K562 (cell line): Measurements from ENCODE around the gene ULBP2. TPM values are rescaled to one million over a fixed set of nuclear protein-coding genes. Genes with fewer than 3 reads are reported as not detected.

Source experiments
- AFF4 ChIP-seq: sonication (generic); formaldehyde crosslinking; IDR thresholded peaks from 2 replicates; pipeline ENCODE4 v1.8.0; 2023; ENCODE audit warnings: mild to moderate bottlenecking, missing genetic modification reagents
- DPF2 ChIP-seq: fragments of 450-650 bp; IDR thresholded peaks from 2 replicates; pipeline ENCODE4 v1.6.1; 2016
- NCOA6 ChIP-seq: fragments of 450-650 bp; IDR thresholded peaks from 2 replicates; pipeline ENCODE4 v1.6.1; 2017; ENCODE audit warnings: mild to moderate bottlenecking
- POU5F1 ChIP-seq: fragments of 150-350 bp; IDR thresholded peaks from 2 replicates; pipeline ENCODE4 v1.6.1; 2014; ENCODE audit warnings: borderline replicate concordance, low read length, low read depth, mild to moderate bottlenecking; ENCODE audit not compliant: partially characterized antibody
- SMARCB1 ChIP-seq: IDR thresholded peaks from 2 replicates; pipeline ENCODE4 v1.6.1; 2011; ENCODE audit warnings: improper control_type of control experiment, low read depth; ENCODE audit not compliant: insufficient read length
- SREBF1 ChIP-seq: fragments of 150-350 bp; IDR thresholded peaks from 2 replicates; pipeline ENCODE4 v1.6.1; 2014; ENCODE audit warnings: antibody characterized with exemption, low read depth, low read length, borderline replicate concordance
- SRSF3 ChIP-seq: fragments of 200-400 bp; formaldehyde crosslinking; IDR thresholded peaks from 2 replicates; pipeline ENCODE4 v1.6.1; 2016; ENCODE audit warnings: mild to moderate bottlenecking, low read length, moderate library complexity; ENCODE audit not compliant: insufficient read depth
- SRSF7 ChIP-seq: fragments of 200-400 bp; formaldehyde crosslinking; optimal IDR thresholded peaks from 2 replicates; pipeline ENCODE3; 2017; ENCODE audit warnings: mild to moderate bottlenecking, low read depth, low read length
- TAF15 ChIP-seq: fragments of 200-400 bp; formaldehyde crosslinking; IDR thresholded peaks from 2 replicates; pipeline ENCODE4 v1.6.1; 2017; ENCODE audit warnings: mild to moderate bottlenecking, low read depth, low read length, moderate library complexity
- ZHX1 ChIP-seq: fragments of 150-350 bp; conservative IDR thresholded peaks from 2 replicates; pipeline ENCODE4 v1.6.1; 2014; ENCODE audit warnings: low read length
- ZNF347 ChIP-seq: fragments of 450-650 bp; formaldehyde crosslinking; IDR thresholded peaks from 2 replicates; pipeline ENCODE4 v1.4.0; 2020; ENCODE audit warnings: low read depth, mild to moderate bottlenecking, moderate library complexity
- ZNF77 ChIP-seq: fragments of 250-450 bp; sonication (Bioruptor Pico); IDR thresholded peaks from 2 replicates; pipeline ENCODE4 v1.5.0; 2020
- ZNF780A ChIP-seq: fragments of 250-450 bp; sonication (Bioruptor Pico); IDR thresholded peaks from 2 replicates; pipeline ENCODE4 v1.5.0; 2021; ENCODE audit warnings: mild to moderate bottlenecking
- polyA plus RNA-seq, 8 experiments: library from polyadenylated mRNA; depleted of rRNA in 4 of 8; stranded (reverse) in 5 of 8; unstranded in 3 of 8; fragments of >200 nt; fragmentation: Nextera tagmentation in 2 of 8; fragmentation: Illumina TruSeq in 1 of 8; extraction: Ambion mirVana in 2 of 8; extraction: Trizol in 1 of 8; gene quantifications; 2 replicates each; pipeline versions ENCODE4 v1.2.1 to v1.2.3, GENCODE V29; 2011 to 2014; ENCODE audit warnings: inconsistent platforms in 1 of 8, missing spikeins in 1 of 8
- total RNA-seq, 7 experiments: library from RNA; depleted of rRNA in 6 of 7; stranded (reverse); fragments of >200 nt in 6 of 7; fragmentation: Illumina TruSeq in 2 of 7; extraction: Trizol in 2 of 7; gene quantifications; 2 replicates each; pipeline versions ENCODE4 v1.2.1 to v1.2.3, GENCODE V29; 2011 to 2021; ENCODE audit warnings: low replicate concordance in 1 of 7
- TF ChIP-seq, protein P1 (sequence below), 3 experiments: IDR thresholded peaks in 2 of 3; conservative IDR thresholded peaks in 1 of 3; 2 replicates each; pipeline ENCODE4 v1.5.1; 2011 to 2012; ENCODE audit warnings: low read length in 3 of 3, mild to moderate bottlenecking in 3 of 3, control low read depth in 2 of 3, improper control_type of control experiment in 1 of 3, inconsistent platforms in 1 of 3, low read depth in 1 of 3, mixed read lengths in 1 of 3, moderate library complexity in 1 of 3; ENCODE audit not compliant: insufficient read depth in 2 of 3
- TF ChIP-seq, protein P2 (sequence below): fragments of 450-650 bp; IDR thresholded peaks from 2 replicates; pipeline ENCODE4 v1.6.1; 2016; ENCODE audit warnings: antibody characterized with exemption

ULBP2 gene
- total and polyA plus RNA-seq, 9 of the 15 experiments (the other 6 are each of a cell fraction or from before 2014, with no cell fraction given) = 0.50 to 5.3 (median 1.2) TPM

DNA sequence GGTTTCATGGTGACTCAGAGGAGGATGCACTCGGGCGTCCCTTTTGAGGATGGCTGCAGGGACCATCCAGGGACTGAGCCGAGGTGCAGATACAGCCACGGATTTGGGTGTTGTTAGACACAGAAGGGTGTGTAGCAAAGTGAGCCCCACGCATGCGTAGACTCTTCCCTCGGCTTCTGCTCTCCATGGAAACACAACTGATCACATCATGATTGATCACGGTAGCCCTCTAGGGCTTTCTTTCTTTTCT is 21.3 kb downstream of the ULBP2 start (continued):
- TF ChIP-seq, protein P1, sequence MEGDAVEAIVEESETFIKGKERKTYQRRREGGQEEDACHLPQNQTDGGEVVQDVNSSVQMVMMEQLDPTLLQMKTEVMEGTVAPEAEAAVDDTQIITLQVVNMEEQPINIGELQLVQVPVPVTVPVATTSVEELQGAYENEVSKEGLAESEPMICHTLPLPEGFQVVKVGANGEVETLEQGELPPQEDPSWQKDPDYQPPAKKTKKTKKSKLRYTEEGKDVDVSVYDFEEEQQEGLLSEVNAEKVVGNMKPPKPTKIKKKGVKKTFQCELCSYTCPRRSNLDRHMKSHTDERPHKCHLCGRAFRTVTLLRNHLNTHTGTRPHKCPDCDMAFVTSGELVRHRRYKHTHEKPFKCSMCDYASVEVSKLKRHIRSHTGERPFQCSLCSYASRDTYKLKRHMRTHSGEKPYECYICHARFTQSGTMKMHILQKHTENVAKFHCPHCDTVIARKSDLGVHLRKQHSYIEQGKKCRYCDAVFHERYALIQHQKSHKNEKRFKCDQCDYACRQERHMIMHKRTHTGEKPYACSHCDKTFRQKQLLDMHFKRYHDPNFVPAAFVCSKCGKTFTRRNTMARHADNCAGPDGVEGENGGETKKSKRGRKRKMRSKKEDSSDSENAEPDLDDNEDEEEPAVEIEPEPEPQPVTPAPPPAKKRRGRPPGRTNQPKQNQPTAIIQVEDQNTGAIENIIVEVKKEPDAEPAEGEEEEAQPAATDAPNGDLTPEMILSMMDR (IDR thresholded peaks at IDR 0.05 in 2 of 3, conservative IDR thresholded peaks at IDR 0.05 in 1 of 3; ENCODE audit: insufficient read depth in 2 of 3, low read depth in 1 of 3, low read length in 3 of 3) = no peak
- 0 out of 2 replicates have a peak, but pooled peaks have one; percentile 20 for TF ChIP-seq AFF4 (CRISPR knock-in tag)
- no peak for TF ChIP-seq ZNF780A
- TF ChIP-seq ZNF77 (CRISPR knock-in tag) = no peak
- TF ChIP-seq SRSF3 = no peak
- no peak for TF ChIP-seq NCOA6
- TF ChIP-seq TAF15 = no peak
- TF ChIP-seq ZNF347 = no peak
- TF ChIP-seq SMARCB1 = no peak
- TF ChIP-seq SREBF1 = no peak
- TF ChIP-seq, protein P2, sequence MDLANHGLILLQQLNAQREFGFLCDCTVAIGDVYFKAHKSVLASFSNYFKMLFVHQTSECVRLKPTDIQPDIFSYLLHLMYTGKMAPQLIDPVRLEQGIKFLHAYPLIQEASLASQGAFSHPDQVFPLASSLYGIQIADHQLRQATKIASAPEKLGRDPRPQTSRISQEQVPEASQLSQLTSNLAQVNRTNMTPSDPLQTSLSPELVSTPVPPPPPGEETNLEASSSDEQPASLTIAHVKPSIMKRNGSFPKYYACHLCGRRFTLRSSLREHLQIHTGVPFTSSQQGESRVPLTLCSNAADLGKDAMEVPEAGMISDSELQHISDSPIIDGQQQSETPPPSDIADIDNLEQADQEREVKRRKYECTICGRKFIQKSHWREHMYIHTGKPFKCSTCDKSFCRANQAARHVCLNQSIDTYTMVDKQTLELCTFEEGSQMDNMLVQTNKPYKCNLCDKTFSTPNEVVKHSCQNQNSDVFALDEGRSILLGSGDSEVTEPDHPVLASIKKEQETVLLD = peak; percentile 76; the same call in 1 of the 2 replicates
- TF ChIP-seq POU5F1 = no peak
- no peak for TF ChIP-seq ZHX1
- TF ChIP-seq DPF2 = 0 out of 2 replicates have a peak, but pooled peaks have one; percentile 22
- TF ChIP-seq SRSF7 = no peak
